HepG2 (cell line): ENCODE measurements around the gene NDUFB10. TPM values are rescaled to one million over a fixed set of nuclear protein-coding genes. Genes with fewer than 3 reads are reported as not detected.
A peak's percentile ranks its signal among the peaks of the same experiment; 100 is the strongest.

Source experiments
- ATAC-seq: fragments of 200-7000 bp; cut with Tn5 transposase; 3 replicates; pipeline ENCODE4 v1.9.1; 2020; ENCODE audit warnings: mild to moderate bottlenecking, moderate library complexity
- BruUV-seq: library from RNA; stranded (reverse); fragments of 400-500 nt; replicated peaks from 2 replicates; lab custom pipeline; 2021; lab: Mats Ljungman, UMichigan
- CTCF ChIA-PET: fragments of 300-600 bp; formaldehyde crosslinking; extraction: SDS; loops from one replicate; lab custom pipeline; 2021; ENCODE audit warnings: low total read pairs, inconsistent platforms, low intra/inter-chr PET ratio; lab: Yijun Ruan, JAX
- POLR2A ChIA-PET: fragments of 350-600 bp; sonication (Branson Sonifier 250); formaldehyde crosslinking; loops from one replicate; lab custom pipeline; 2020; ENCODE audit warnings: antibody characterized with exemption, inconsistent platforms; lab: Yijun Ruan, JAX
- DNase-seq: peaks from one replicate; pipeline ENCODE4 v3.0.0-alpha.2; 2015; ENCODE audit warnings: low spot score
- FAIRE-seq: peaks from 3 replicates; lab custom pipeline; 2011; peaks lifted over from hg19 to GRCh38; lab: Jason Lieb, UNC
- H2AFZ ChIP-seq: one replicate; pipeline ENCODE4 v1.6.1; 2011; ENCODE audit warnings: low read length, inconsistent platforms
- H3K27ac ChIP-seq: fragments of 300-600 bp; 3 replicates; pipeline ENCODE4 v1.8.0; 2011; ENCODE audit warnings: mixed run types, mild to moderate bottlenecking, mixed read lengths, low read length, inconsistent platforms; ENCODE audit not compliant: insufficient read depth; ENCODE audit errors: extremely low read length
- H3K27me3 ChIP-seq, 2 experiments: fragments of 200-600 bp in 1 of 2; 2 replicates in 1 of 2; 3 replicates in 1 of 2; pipeline versions ENCODE4 v1.6.0 to v1.8.0; 2011; ENCODE audit warnings: low read length in 2 of 2, mild to moderate bottlenecking in 2 of 2, moderate library complexity in 2 of 2, inconsistent platforms in 1 of 2; ENCODE audit not compliant: insufficient read depth in 2 of 2, control insufficient read depth in 1 of 2
- H3K36me3 ChIP-seq, 2 experiments: fragments of 200-600 bp in 1 of 2; replicated peaks in 1 of 2; 2 replicates in 1 of 2; 3 replicates in 1 of 2; pipeline versions ENCODE4 v1.5.1 to v1.8.0; 2011; ENCODE audit warnings: low read length in 2 of 2, inconsistent platforms in 1 of 2; ENCODE audit not compliant: insufficient read depth in 2 of 2, control insufficient read depth in 1 of 2
- H3K4me1 ChIP-seq: 2 replicates; pipeline ENCODE4 v1.5.1; 2012; ENCODE audit warnings: low read length, inconsistent platforms; ENCODE audit not compliant: insufficient read depth
- H3K4me2 ChIP-seq: 2 replicates; pipeline ENCODE4 v1.6.0; 2011; ENCODE audit warnings: low read depth, low read length, inconsistent platforms
- H3K4me3 ChIP-seq, 3 experiments: fragments of 200-600 bp in 1 of 3; sonication (generic), shearing (Covaris generic) in 1 of 3; replicated peaks in 1 of 3; 2 replicates each; pipeline ENCODE4 v1.5.1; 2011 to 2016; ENCODE audit warnings: low read length in 3 of 3, inconsistent platforms in 2 of 3, low read depth in 2 of 3, mild to moderate bottlenecking in 2 of 3, control low read depth in 1 of 3, mixed read lengths in 1 of 3; ENCODE audit not compliant: insufficient read depth in 1 of 3
- H3K79me2 ChIP-seq: one replicate; pipeline ENCODE4 v1.6.1; 2011; ENCODE audit warnings: low read length, inconsistent platforms; ENCODE audit not compliant: insufficient read depth
- H3K9ac ChIP-seq: 2 replicates; pipeline ENCODE4 v1.6.0; 2011; ENCODE audit warnings: mild to moderate bottlenecking, low read depth, low read length, inconsistent platforms; ENCODE audit not compliant: insufficient read depth
- H3K9me3 ChIP-seq: 2 replicates; pipeline ENCODE4 v1.5.1; 2012; ENCODE audit warnings: mild to moderate bottlenecking, low read length
- H4K20me1 ChIP-seq: 2 replicates; pipeline ENCODE4 v1.6.0; 2011; ENCODE audit warnings: inconsistent platforms, mild to moderate bottlenecking, low read length, moderate library complexity; ENCODE audit not compliant: insufficient read depth
- ARNT2 ChIP-seq: sonication (generic); formaldehyde crosslinking; IDR thresholded peaks from 2 replicates; pipeline ENCODE4 v1.8.0; 2022; ENCODE audit warnings: mild to moderate bottlenecking, low read depth, missing genetic modification reagents, moderate library complexity
- DBP ChIP-seq: sonication (generic); formaldehyde crosslinking; IDR thresholded peaks from 2 replicates; pipeline ENCODE4 v1.4.0; 2020; ENCODE audit warnings: missing genetic modification reagents; ENCODE audit errors: not compliant biosample characterization
- HNRNPK ChIP-seq: fragments of 200-400 bp; formaldehyde crosslinking; IDR thresholded peaks from 2 replicates; pipeline ENCODE4 v1.6.1; 2018; ENCODE audit warnings: low read length, low read depth, moderate library complexity, mild to moderate bottlenecking; ENCODE audit not compliant: poor library complexity, severe bottlenecking
- KDM4B ChIP-seq: sonication (generic); formaldehyde crosslinking; IDR thresholded peaks from 2 replicates; pipeline ENCODE4 v1.4.0; 2020; ENCODE audit warnings: missing genetic modification reagents
- KDM5A ChIP-seq: fragments of 200-600 bp; sonication (generic); IDR thresholded peaks from 2 replicates; pipeline ENCODE4 v1.7.0; 2018; ENCODE audit warnings: antibody characterized with exemption, mild to moderate bottlenecking, low read length, borderline replicate concordance
- KLF16 ChIP-seq, 2 experiments: sonication (generic) in 1 of 2; formaldehyde crosslinking in 1 of 2; IDR thresholded peaks; 2 replicates each; pipeline versions ENCODE4 v1.6.1 to v1.8.0; 2016 to 2023; ENCODE audit warnings: missing genetic modification reagents in 2 of 2, missing compliant biosample characterization in 1 of 2
- KLF9 ChIP-seq: IDR thresholded peaks from 2 replicates; pipeline ENCODE4 v1.6.1; 2016; ENCODE audit warnings: low read depth
- MAZ ChIP-seq, 2 experiments: sonication (generic) in 1 of 2; formaldehyde crosslinking in 1 of 2; IDR thresholded peaks; 2 replicates each; pipeline versions ENCODE4 v1.5.0 to v1.6.1; 2012 to 2020; ENCODE audit warnings: low read depth in 2 of 2, mild to moderate bottlenecking in 2 of 2, borderline replicate concordance in 1 of 2, improper control_type of control experiment in 1 of 2, low read length in 1 of 2, missing genetic modification reagents in 1 of 2, moderate library complexity in 1 of 2
- RFX1 ChIP-seq: fragments of 450-650 bp; IDR thresholded peaks from 2 replicates; pipeline ENCODE4 v1.6.1; 2017
- SNAI1 ChIP-seq: sonication (generic); formaldehyde crosslinking; IDR thresholded peaks from 2 replicates; pipeline ENCODE4 v1.5.0; 2020; ENCODE audit warnings: mild to moderate bottlenecking, missing genetic modification reagents, borderline replicate concordance
- SRF ChIP-seq: IDR thresholded peaks from 2 replicates; pipeline ENCODE4 v1.6.1; 2011; ENCODE audit warnings: mild to moderate bottlenecking, low read depth, low read length, moderate library complexity
- ZFP91 ChIP-seq: sonication (generic); formaldehyde crosslinking; IDR thresholded peaks from 2 replicates; pipeline ENCODE4 v1.9.0; 2022; ENCODE audit warnings: missing genetic modification reagents, mild to moderate bottlenecking, borderline replicate concordance
- ZIK1 ChIP-seq: sonication (generic); formaldehyde crosslinking; IDR thresholded peaks from 2 replicates; pipeline ENCODE4 v1.5.0; 2020; ENCODE audit warnings: mild to moderate bottlenecking, low read depth, missing genetic modification reagents, borderline replicate concordance
- ZNF232 ChIP-seq: sonication (generic); formaldehyde crosslinking; IDR thresholded peaks from 2 replicates; pipeline ENCODE4 v1.4.0; 2020; ENCODE audit warnings: missing genetic modification reagents, borderline replicate concordance
- ZNF556 ChIP-seq: sonication (generic); formaldehyde crosslinking; IDR thresholded peaks from 2 replicates; pipeline ENCODE4 v1.4.0; 2020; ENCODE audit warnings: mild to moderate bottlenecking, missing genetic modification reagents, borderline replicate concordance
- WGBS: methylation state at CpG from one replicate; pipeline ENCODE4 v1.1.6; 2017; ENCODE audit warnings: low lambda C conversion rate; 5-methylcytosine and 5-hydroxymethylcytosine counted together
- in situ Hi-C: cut with HindIII; loops from 2 replicates; pipeline ENCODE4 v1.10.0; 2017; ENCODE audit warnings: low pct_unique_long_range_greater_than_20kb; ENCODE audit not compliant: extremely low pct_ligation_motif_present
- intact Hi-C: fragments of 100-400 bp; cut with micrococcal nuclease; formaldehyde crosslinking; loops from one replicate; pipeline ENCODE4 v1.10.0; 2022; ENCODE audit not compliant: unreplicated experiment
- polyA plus RNA-seq, 8 experiments: library from polyadenylated mRNA; depleted of rRNA in 3 of 8; stranded (reverse) in 7 of 8; unstranded in 1 of 8; fragments of >200 nt; fragmentation: Illumina TruSeq in 4 of 8; extraction: Trizol in 4 of 8; gene quantifications; 2 replicates each; pipeline versions ENCODE4 v1.2.1 to v1.2.3, GENCODE V29; 2011 to 2016; ENCODE audit warnings: low read depth in 4 of 8, missing spikeins in 1 of 8, mixed read lengths in 1 of 8; ENCODE audit not compliant: insufficient read depth in 1 of 8
- total RNA-seq, 5 experiments: library from RNA; depleted of rRNA; stranded (reverse); fragments of >200 nt; fragmentation: Illumina TruSeq; extraction: Trizol; gene quantifications; 2 replicates each; pipeline ENCODE4 v1.2.3, GENCODE V29; 2016; ENCODE audit warnings: low read depth in 1 of 5
- TF ChIP-seq, protein P1 (sequence below): sonication (generic); formaldehyde crosslinking; IDR thresholded peaks from 2 replicates; pipeline ENCODE4 v1.4.0; 2020; ENCODE audit warnings: low read depth, mild to moderate bottlenecking, missing genetic modification reagents

The NDUFB10 gene
- total and polyA plus RNA-seq, 2 of the 13 experiments (the other 11 are each of a cell fraction or from before 2014, with no cell fraction given): 68.6 to 157 TPM

- ATAC-seq (peak; percentile 89), FAIRE-seq (peak; percentile 62), DNase-seq (peak; percentile 87)
- Histone ChIP-seq H3K79me2 (peaks cover 14% of the 10 kb centered on the region), H3K36me3 (peaks cover 18 to 26% of the 10 kb centered on the region in 2 experiments; a peak in 3 of 5 replicates), H3K27ac (peak within 1 kb of the TSS; percentile 75), H3K9me3 (no peaks in the 10 kb centered on the region), H2AFZ (no peak within 1 kb of the TSS), H3K27me3 (no peaks in the 10 kb centered on the region), H3K4me3 (peak within 1 kb of the TSS; percentile 74 to 99 (median 84)), H3K4me1 (peaks cover 21% of the 10 kb centered on the region), H3K4me2 (peak within 1 kb of the TSS; percentile 99), H4K20me1 (no peaks in the 10 kb centered on the region), H3K9ac (peak within 1 kb of the TSS; percentile 86)
- ChIA-PET CTCF (no interaction called here), POLR2A (interaction anchor here (1.0 to 2.8 kb wide), 13 partner anchors 8 to 189 kb away, joined by 3 to 26 read pairs (median 4); partner anchors contain the start of genes GFER, MSRB1, NDUFB10 and NUBP2)
- no TSS peak for BruUV-seq
- in situ Hi-C loops: no loop called here
- WGBS: 0% methylated on average over 4 of the region's 78 CpGs
- intact Hi-C loops: no loop called here
- TF ChIP-seq KDM5A (peak; percentile 99), MAZ (IDR thresholded peaks at IDR 0.05; ENCODE audit: borderline replicate concordance, low read depth, low read length) (peak; percentile 77; the same call in 1 of the 2 replicates), MAZ (CRISPR knock-in tag; IDR thresholded peaks at IDR 0.05; ENCODE audit: low read depth) (peak; percentile 89), HNRNPK (no peak), ZIK1 (peak; percentile 89), ZFP91 (CRISPR knock-in tag) (peak; percentile 95), SNAI1 (no peak), KDM4B (CRISPR knock-in tag) (peak; percentile 85; the same call in 1 of the 2 replicates), KLF9 (CRISPR knock-in tag) (peak; percentile 84), RFX1 (no peak), ZNF556 (peak; percentile 98), ZNF232 (CRISPR knock-in tag) (0 out of 2 replicates have a peak, but pooled peaks have one; percentile 52), KLF16 (CRISPR knock-in tag; IDR thresholded peaks at IDR 0.05) (peak in 1 of 2 experiments; percentile 91; a peak in 2 of 4 replicates), SRF (peak; percentile 91), DBP (CRISPR knock-in tag) (peak; percentile 66), ARNT2 (CRISPR knock-in tag) (peak; percentile 91)
- TF ChIP-seq, protein P1, sequence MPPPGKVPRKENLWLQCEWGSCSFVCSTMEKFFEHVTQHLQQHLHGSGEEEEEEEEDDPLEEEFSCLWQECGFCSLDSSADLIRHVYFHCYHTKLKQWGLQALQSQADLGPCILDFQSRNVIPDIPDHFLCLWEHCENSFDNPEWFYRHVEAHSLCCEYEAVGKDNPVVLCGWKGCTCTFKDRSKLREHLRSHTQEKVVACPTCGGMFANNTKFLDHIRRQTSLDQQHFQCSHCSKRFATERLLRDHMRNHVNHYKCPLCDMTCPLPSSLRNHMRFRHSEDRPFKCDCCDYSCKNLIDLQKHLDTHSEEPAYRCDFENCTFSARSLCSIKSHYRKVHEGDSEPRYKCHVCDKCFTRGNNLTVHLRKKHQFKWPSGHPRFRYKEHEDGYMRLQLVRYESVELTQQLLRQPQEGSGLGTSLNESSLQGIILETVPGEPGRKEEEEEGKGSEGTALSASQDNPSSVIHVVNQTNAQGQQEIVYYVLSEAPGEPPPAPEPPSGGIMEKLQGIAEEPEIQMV (CRISPR knock-in tag): peak; percentile 86; the same call in 1 of the 2 replicates
Observed at GRCh38 chr16:1971796-1972489, 12.6 kb downstream of the NDUFB10 start, which contains the start of gene TBL3. TSS of gene TBL3 (plus strand) at chr16:1972053. CDS start at chr16:1972165, 112 bp downstream.
